ENCODE results near the gene CUL4B. TPM values are rescaled to one million over a fixed set of nuclear protein-coding genes. Genes with fewer than 3 reads are reported as not detected.
"Not testable (repeated sequence)": the region's sequence is repeated elsewhere in the genome, so short reads cannot be mapped to it uniquely, and the experiment has no call there.

The CUL4B gene
- 10 to 100 TPM; 29.3 to 31.4 TPM for total RNA-seq

DNA sequence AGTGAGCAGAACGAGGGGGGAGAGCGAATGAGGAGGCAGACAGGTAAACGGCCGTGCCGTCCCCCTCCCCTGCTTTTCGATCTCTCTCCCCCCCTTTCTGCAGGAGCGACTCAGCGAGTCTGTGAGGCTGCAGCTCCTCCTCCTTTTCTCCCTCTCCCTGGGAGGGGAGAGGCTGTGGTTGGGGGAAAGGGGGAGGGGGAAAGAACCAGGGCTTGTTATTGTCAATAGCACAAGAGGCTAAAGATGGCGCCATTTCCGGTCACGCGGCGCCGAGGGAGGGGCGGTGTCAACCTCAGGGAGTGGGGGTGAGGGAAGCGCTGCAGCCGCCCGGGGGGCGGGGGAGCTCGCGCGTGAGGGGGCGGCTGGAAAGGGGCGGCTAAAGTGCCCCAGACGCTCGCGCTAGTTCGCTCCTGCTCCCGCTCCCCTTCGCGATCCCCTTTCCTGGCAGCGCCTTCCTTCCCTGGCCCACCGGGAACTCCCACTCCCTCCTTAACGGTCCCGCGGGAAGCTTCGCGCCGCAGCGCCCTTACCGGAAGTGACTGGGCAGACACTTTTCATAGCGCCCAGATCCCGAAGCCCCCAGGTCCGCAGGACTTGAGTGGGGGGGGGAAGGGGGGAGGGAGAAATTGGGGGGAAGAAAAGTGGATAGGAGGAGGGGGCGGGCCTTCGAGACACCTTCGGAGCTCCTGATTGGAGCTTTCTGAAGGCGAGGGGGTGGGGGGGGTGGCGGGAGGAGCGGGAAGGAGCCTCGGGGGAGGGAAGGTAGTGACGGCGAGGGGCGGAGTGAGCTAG lies at the start of gene CUL4B:
Gene CUL4B (minus strand): TSS at position 121 of the 792 bp plus-strand sequence. CDS start 324 bp downstream, outside the sequence.
- Mint-ChIP-seq H3K36me3 (ENCODE audit: low read depth) (peaks cover 19% of the 10 kb centered on the region), H3K4me3 (peak within 1 kb of the TSS; percentile 99), H3K27ac (peak within 1 kb of the TSS; percentile 99), H3K4me1 (ENCODE audit: low read depth) (peaks cover 27% of the 10 kb centered on the region), H3K9me3 (ENCODE audit: insufficient read depth) (no peaks in the 10 kb centered on the region), H3K27me3 (ENCODE audit: low read depth) (no peaks in the 10 kb centered on the region)
- peak; percentile 91 for ATAC-seq
- POLR2A ChIA-PET: interaction anchor here (0.6 to 2.5 kb wide), 11 partner anchors 9 to 769 kb away, joined by 3 to 47 read pairs (median 4); partner anchors contain the start of genes C1GALT1C1, MCTS1, RPL39 and ZBTB33
- DNase-seq: peak; percentile 94
- CTCF ChIA-PET: interaction anchor here (1.0 to 3.9 kb wide), 3 partner anchors 37 to 209 kb away, joined by 3 to 19 read pairs (median 3); partner anchors contain the start of gene MCTS1

DNA sequence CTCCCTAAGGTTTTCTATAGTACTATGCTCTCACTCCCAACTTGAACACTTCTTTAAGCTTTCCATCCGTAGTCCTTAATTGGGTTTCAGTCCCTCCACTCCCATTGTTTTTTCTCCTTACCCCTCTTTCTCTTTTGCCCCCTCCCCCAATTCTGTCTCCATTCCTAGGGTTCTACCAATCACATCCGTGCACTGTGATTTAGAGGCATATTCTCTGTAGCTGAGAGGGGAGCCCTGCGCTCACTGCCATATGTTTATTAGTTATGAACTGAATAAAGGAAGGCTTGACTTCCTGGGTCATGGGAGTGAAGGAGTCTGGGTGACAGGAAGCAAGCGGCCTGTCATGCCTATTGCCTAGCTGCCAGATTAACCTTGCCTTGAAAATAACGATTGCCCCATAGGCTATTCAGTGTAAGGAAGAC lies 43.6 kb upstream of the CUL4B start:
- Mint-ChIP-seq H3K4me1 (ENCODE audit: low read depth) (peaks cover 8% of the 10 kb centered on the region), H3K36me3 (ENCODE audit: low read depth) (peaks cover 15% of the 10 kb centered on the region), H3K4me3 (peak overlapping the region; percentile 95), H3K27me3 (ENCODE audit: low read depth) (no peaks in the 10 kb centered on the region), H3K9me3 (ENCODE audit: insufficient read depth) (no peaks in the 10 kb centered on the region), H3K27ac (peak overlapping the region; percentile 99)
- POLR2A ChIA-PET: interaction anchor here (0.6 to 3.0 kb wide), 15 partner anchors 9 to 354 kb away, joined by 3 to 47 read pairs (median 6); partner anchors contain the start of genes C1GALT1C1, CUL4B and ZBTB33
- peak; percentile 66 for ATAC-seq
- peak; percentile 54 for DNase-seq
- CTCF ChIA-PET: interaction anchor here (1.4 to 3.1 kb wide), 3 partner anchors 37 to 93 kb away, joined by 3 to 19 read pairs (median 6); partner anchors contain the start of gene CUL4B

DNA sequence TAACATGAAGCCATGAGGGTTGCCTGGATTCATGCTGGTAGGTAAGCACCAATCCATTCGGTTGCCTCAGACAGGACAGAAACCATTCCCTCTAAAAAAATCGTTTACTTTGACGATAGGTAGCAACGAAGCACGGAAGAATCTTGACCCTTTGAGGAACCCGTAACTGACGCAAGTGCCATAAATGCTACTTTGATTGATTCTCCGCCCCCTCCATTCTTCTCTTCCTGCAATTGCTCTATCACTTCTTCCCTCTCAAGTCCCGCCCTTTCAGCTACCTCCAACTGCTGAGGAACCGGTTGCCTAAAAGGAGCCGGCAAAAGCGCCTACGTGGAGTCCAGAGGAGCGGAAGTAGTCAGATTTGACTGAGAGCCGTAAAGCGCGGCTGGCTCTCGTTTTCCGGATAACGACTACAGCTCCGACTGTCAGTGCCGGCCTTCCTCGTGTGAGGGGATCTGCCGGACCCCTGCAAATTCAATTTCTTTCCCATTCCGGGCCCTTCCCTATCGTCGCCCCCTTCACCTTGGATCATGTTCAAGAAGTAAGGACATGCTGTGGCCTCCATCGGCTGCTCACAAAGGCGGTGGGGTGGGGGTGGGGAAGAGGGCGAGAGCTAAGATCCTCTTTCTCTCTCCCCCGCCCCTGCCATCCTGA lies 43.1 kb upstream of the CUL4B start, which contains the start of gene MCTS1:
Gene MCTS1 (plus strand): TSS at position 395 of the 654 bp plus-strand sequence. CDS start 136 bp downstream, at position 531.
- CTCF ChIA-PET: interaction anchor here (1.4 to 3.1 kb wide), 3 partner anchors 37 to 93 kb away, joined by 3 to 19 read pairs (median 6); partner anchors contain the start of gene CUL4B
- Mint-ChIP-seq H3K4me1 (ENCODE audit: low read depth) (peaks cover 8% of the 10 kb centered on the region), H3K27ac (peak within 1 kb of the TSS; percentile 99), H3K4me3 (peak within 1 kb of the TSS; percentile 95), H3K27me3 (ENCODE audit: low read depth) (no peaks in the 10 kb centered on the region), H3K36me3 (ENCODE audit: low read depth) (peaks cover 12% of the 10 kb centered on the region), H3K9me3 (ENCODE audit: insufficient read depth) (no peaks in the 10 kb centered on the region)
- ATAC-seq: peak; percentile 99
- peak; percentile 91 for DNase-seq
- POLR2A ChIA-PET: interaction anchor here (0.6 to 3.0 kb wide), 16 partner anchors 10 to 353 kb away, joined by 3 to 47 read pairs (median 6); partner anchors contain the start of genes C1GALT1C1, CUL4B and ZBTB33

DNA sequence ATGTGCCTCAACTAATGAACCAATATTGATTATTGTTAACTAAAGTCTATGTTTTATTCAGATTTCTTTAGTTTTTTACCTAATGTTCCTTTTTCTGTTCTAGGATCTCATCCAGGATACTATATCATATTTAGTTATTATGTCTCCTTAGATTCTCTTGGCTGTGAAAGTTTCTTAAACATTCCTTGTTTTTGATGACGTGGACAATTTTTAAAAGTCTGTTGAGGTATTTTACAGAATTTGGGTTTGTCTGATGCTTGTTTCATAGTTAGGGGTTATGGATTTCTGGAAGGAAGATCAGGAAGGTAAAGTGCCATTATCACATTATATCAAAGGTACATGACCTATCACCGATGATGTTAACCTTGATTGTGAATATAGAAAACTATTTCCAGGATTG lies 24.9 kb upstream of the CUL4B start:
- H3K27me3 Mint-ChIP-seq (ENCODE audit: low read depth): peaks cover 10% of the 10 kb centered on the region
- H3K36me3 Mint-ChIP-seq (ENCODE audit: low read depth): no peaks in the 10 kb centered on the region
- ATAC-seq: no peak
- H3K27ac Mint-ChIP-seq: no peak overlapping the region
- ChIA-PET POLR2A (no interaction called here), CTCF (no interaction called here)
- no peak for DNase-seq
- peaks cover 2% of the 10 kb centered on the region for H3K4me1 Mint-ChIP-seq (ENCODE audit: low read depth)
- no peak overlapping the region for H3K4me3 Mint-ChIP-seq
- no peaks in the 10 kb centered on the region for H3K9me3 Mint-ChIP-seq (ENCODE audit: insufficient read depth)

DNA sequence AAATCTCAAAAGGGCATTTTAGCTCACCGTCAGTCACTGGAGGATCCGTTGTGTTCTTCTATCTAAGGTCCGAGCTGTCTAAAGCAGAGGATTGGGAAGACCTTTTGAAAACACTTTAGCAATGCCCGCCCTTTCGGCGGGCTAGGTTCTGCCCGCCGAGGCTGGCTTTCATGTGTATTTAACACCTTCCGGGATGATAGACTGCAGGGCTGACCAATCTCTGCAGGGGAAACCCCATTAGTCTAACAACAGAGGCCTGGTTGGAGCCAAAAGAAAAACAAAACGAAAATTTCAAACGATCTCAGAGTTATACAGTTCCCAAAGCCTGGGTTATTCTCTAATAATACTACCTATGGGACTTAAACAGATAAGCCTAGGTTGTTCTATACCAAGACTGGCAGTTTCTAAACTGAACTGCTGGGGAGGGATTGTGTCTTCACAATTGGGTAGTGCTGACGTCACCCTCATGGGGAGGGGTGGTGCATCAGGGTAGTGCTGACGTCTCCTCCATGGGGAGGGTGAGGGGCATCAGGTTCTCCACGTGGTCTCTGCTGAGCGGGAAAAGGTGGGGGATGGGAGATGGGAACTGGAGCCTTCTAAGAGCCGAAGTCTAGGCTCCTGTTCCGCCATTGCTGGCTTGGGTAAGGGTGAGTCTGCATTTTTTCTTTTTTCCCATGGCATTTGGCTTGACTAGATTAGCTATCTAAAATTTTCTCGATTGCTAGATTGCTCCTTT lies 14.8 kb upstream of the CUL4B start:
- CTCF ChIA-PET: no interaction called here

DNA sequence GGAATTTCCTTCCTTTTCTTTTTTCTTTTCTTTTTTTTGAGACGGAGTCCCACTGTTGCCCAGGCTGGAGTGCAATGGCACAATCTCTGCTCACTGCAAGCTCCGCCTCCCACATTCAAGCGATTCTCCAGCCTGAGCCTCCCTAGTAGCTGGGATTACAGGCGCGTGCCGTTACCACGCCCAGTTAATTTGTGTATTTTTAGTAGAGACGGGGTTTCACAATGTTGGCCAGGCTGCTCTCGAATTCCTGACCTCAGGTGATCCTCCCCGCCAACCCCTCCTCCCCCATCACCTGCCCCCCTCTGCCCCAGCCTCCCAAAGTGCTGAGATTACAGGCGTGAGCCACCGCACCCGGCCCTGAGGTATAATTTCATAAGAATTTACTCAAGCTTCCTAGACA lies 13.0 kb upstream of the CUL4B start:
- CTCF ChIA-PET; H3K36me3 Mint-ChIP-seq (ENCODE audit: low read depth): not testable (repeated sequence)
- POLR2A ChIA-PET: interaction anchor here (0.6 kb wide), 1 partner anchor 192 kb away, joined by 4 read pairs; no protein-coding TSS in a partner anchor

More for the DNA sequence above, 14.8 kb upstream of the CUL4B start:
- Mint-ChIP-seq H3K27ac (no peak overlapping the region), H3K9me3 (ENCODE audit: insufficient read depth) (no peaks in the 10 kb centered on the region), H3K4me3 (no peak overlapping the region), H3K4me1 (ENCODE audit: low read depth) (peaks cover 4% of the 10 kb centered on the region), H3K27me3 (ENCODE audit: low read depth) (no peaks in the 10 kb centered on the region), H3K36me3 (ENCODE audit: low read depth) (no peaks in the 10 kb centered on the region)
- DNase-seq (no peak), ATAC-seq (no peak)
- POLR2A ChIA-PET: no interaction called here

DNA sequence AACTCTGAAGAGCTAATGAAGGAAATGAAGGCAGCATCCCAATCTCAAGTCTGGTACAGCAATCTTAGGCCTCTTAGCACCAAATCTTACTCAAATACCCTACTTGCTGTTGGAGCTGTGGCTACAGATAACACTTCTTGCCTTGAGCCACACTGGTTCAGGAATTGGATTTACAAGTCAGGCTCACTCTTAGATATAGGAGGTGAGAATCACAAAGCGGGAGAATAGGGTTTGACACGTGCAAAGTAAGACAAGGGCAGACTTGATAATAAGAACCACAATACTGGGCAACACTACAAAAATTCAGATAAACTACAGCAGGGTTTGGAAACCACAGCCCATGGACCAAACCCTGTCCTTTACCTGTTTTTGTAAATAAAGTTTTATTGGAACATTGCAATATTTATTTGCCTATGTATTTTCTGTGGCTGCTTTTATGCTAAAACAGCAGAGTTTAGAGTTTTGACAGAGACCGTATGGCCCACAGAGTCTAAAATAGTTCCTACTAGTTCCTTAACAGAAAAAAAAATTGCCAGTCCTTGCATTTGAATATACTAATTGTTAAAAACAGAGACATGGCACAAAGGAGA lies 9.3 kb upstream of the CUL4B start:
- CTCF ChIA-PET: no interaction called here
- no peak for DNase-seq
- Mint-ChIP-seq H3K27me3 (ENCODE audit: low read depth) (no peaks in the 10 kb centered on the region), H3K27ac (no peak overlapping the region), H3K4me3 (no peak overlapping the region), H3K9me3 (ENCODE audit: insufficient read depth) (no peaks in the 10 kb centered on the region), H3K36me3 (ENCODE audit: low read depth) (no peaks in the 10 kb centered on the region), H3K4me1 (ENCODE audit: low read depth) (peaks cover 4% of the 10 kb centered on the region)
- POLR2A ChIA-PET: interaction anchor here (1.4 kb wide), 1 partner anchor 34 kb away, joined by 8 read pairs; the partner anchor contains the start of gene MCTS1
- no peak for ATAC-seq

More for the DNA sequence above, 13.0 kb upstream of the CUL4B start:
- not testable (repeated sequence) for H3K9me3 Mint-ChIP-seq (ENCODE audit: insufficient read depth); H3K27ac Mint-ChIP-seq; ATAC-seq; DNase-seq; H3K27me3 Mint-ChIP-seq (ENCODE audit: low read depth); H3K4me3 Mint-ChIP-seq; H3K4me1 Mint-ChIP-seq (ENCODE audit: low read depth)

DNA sequence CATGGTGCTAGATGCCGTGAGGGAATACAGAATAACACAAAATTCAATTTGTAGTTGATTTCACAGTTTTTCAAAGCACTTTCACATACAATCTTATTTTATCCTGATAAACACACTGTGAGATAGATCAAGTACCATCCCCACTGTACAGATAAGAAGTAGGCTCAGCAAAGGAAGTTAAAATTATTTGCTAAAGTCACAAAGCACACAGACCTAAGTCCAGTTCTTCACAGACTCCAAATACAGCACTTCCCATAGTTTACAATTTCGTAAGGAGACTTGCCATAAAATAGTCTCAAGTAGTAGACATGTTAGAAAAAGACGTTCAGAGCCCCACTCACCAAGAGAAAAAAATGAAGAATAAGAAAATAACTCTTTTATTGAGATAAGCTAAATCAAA lies 7.8 kb upstream of the CUL4B start:
- H3K4me3 Mint-ChIP-seq: no peak overlapping the region
- no peaks in the 10 kb centered on the region for H3K36me3 Mint-ChIP-seq (ENCODE audit: low read depth)
- H3K4me1 Mint-ChIP-seq (ENCODE audit: low read depth): peaks cover 4% of the 10 kb centered on the region
- ChIA-PET CTCF (no interaction called here), POLR2A (interaction anchor here (0.5 kb wide), 1 partner anchor 35 kb away, joined by 3 read pairs; the partner anchor contains the start of gene MCTS1)
- no peak overlapping the region for H3K27ac Mint-ChIP-seq
- H3K9me3 Mint-ChIP-seq (ENCODE audit: insufficient read depth): no peaks in the 10 kb centered on the region
- ATAC-seq (no peak), DNase-seq (no peak)
- no peaks in the 10 kb centered on the region for H3K27me3 Mint-ChIP-seq (ENCODE audit: low read depth)

DNA sequence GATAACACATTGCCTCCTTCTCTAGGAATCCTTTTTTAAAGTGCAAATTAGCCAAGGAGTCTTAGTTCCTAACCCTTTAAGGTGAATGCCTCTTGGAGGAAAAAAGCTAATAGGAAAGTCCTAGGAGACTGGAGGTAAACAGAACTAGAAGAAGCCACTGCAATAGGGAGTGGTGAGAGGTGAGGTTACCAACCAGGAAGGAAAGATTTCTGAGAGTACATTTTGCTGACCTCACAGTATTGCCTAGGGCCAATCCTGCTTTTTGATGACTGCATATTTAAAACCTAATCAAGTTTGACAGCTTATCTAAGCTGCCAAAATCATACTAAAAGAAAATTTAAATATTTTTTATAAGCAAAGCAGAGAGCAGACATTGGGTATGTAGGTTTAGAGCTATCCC lies 7.3 kb upstream of the CUL4B start:
- peaks cover 4% of the 10 kb centered on the region for H3K4me1 Mint-ChIP-seq (ENCODE audit: low read depth)
- ChIA-PET POLR2A (interaction anchor here (0.5 kb wide), 1 partner anchor 36 kb away, joined by 3 read pairs; the partner anchor contains the start of gene MCTS1), CTCF (interaction anchor here (1.6 kb wide), 1 partner anchor 36 kb away, joined by 6 read pairs; the partner anchor contains the start of gene MCTS1)
- ATAC-seq (no peak), DNase-seq (no peak)
- H3K27me3 Mint-ChIP-seq (ENCODE audit: low read depth): no peaks in the 10 kb centered on the region
- H3K27ac Mint-ChIP-seq: no peak overlapping the region
- no peaks in the 10 kb centered on the region for H3K36me3 Mint-ChIP-seq (ENCODE audit: low read depth)
- H3K4me3 Mint-ChIP-seq: no peak overlapping the region
- H3K9me3 Mint-ChIP-seq (ENCODE audit: insufficient read depth): no peaks in the 10 kb centered on the region

DNA sequence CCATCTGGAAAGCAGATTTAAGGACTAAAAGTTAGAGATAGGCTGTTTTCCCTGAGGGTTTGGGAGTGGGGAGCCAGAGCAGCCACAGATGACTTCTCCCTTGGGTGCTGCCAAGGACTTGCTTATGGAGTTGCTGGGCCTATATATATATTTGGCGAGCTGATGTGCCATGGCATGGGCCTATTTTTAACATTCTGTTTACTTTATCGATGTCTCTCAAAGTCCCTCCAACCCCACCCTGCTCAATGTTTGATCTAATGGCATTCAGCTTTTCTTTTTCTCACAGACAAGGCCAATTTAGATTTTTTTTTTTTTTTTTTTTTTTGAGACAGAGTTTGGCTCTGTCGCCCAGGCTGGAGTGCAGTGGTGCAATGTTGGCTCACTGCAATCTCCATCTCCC lies 6.1 kb upstream of the CUL4B start:
- POLR2A ChIA-PET: no interaction called here
- no peaks in the 10 kb centered on the region for H3K36me3 Mint-ChIP-seq (ENCODE audit: low read depth)

DNA sequence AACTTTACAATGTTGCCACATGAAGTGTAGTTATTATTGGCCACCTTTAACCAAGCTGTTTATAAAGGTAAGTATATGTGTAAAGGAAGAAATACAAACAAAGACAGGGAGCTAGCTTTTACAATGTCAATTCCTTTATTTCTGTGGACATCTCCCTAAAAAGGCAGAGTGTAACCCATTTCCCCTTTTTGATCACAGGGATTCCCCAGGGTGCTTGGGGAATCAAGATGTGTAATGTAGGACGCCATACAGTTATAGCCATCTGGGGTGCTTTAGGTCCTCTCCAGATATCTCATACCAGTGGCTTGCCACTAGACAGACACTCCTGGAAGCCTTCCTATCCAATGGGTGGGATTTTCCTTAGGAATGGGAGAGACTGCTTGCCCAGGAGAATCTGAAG lies 4.2 kb upstream of the CUL4B start:
- no peak for DNase-seq
- Mint-ChIP-seq H3K4me3 (no peak overlapping the region), H3K27ac (no peak overlapping the region), H3K9me3 (ENCODE audit: insufficient read depth) (no peaks in the 10 kb centered on the region), H3K4me1 (ENCODE audit: low read depth) (peaks cover 11% of the 10 kb centered on the region), H3K27me3 (ENCODE audit: low read depth) (no peaks in the 10 kb centered on the region), H3K36me3 (ENCODE audit: low read depth) (peaks cover under 1% of the 10 kb centered on the region)
- POLR2A ChIA-PET: no interaction called here
- ATAC-seq: no peak
- CTCF ChIA-PET: no interaction called here

More for the DNA sequence above, 6.1 kb upstream of the CUL4B start:
- ATAC-seq (no peak), DNase-seq (no peak)
- Mint-ChIP-seq H3K9me3 (ENCODE audit: insufficient read depth) (no peaks in the 10 kb centered on the region), H3K27ac (no peak overlapping the region), H3K4me1 (ENCODE audit: low read depth) (peaks cover 13% of the 10 kb centered on the region), H3K4me3 (no peak overlapping the region), H3K27me3 (ENCODE audit: low read depth) (no peaks in the 10 kb centered on the region)
- CTCF ChIA-PET: interaction anchor here (0.7 to 1.6 kb wide), 2 partner anchors 38 to 202 kb away, joined by 3 to 6 read pairs; partner anchors contain the start of gene MCTS1

All from activated CD8-positive, alpha-beta T cell treated with anti-CD3 and anti-CD28 coated beads, Interleukin-2, amount 10 ng/mL, durations not matched to agents 7 days and 5 days (primary cell).